Peyer's patch (tissue), 4 donors: ENCODE results near the gene DUSP19. TPM values are rescaled to one million over a fixed set of nuclear protein-coding genes. Genes with fewer than 3 reads are reported as not detected.

ENCODE experiments used
- DNase-seq, 3 donors: peaks; one replicate each; pipeline ENCODE4 v3.0.0-alpha.2; 2017 to 2019
- H3K27ac ChIP-seq, 4 donors: fragments of 200-600 bp; sonication (generic); one replicate each; pipeline ENCODE4 v1.5.1; 2016 to 2019
- H3K27me3 ChIP-seq, 2 donors: fragments of 200-600 bp; sonication (generic); one replicate each; pipeline ENCODE4 v1.5.1; 2019
- H3K36me3 ChIP-seq, 3 donors: fragments of 200-600 bp; sonication (generic); one replicate each; pipeline ENCODE4 v1.5.1; 2016 to 2019
- H3K4me1 ChIP-seq, 4 donors: fragments of 200-600 bp; sonication (generic); one replicate each; pipeline ENCODE4 v1.5.1; 2016 to 2019
- H3K4me3 ChIP-seq, 4 donors: fragments of 200-600 bp; sonication (generic); 1 replicate in 3 of 4; 2 replicates in 1 of 4; pipeline ENCODE4 v1.5.1; 2016 to 2019; ENCODE audit warnings: mild to moderate bottlenecking in 1 of 4
- H3K9me3 ChIP-seq, 4 donors: fragments of 200-600 bp; sonication (generic); one replicate each; pipeline ENCODE4 v1.5.1; 2016 to 2019; ENCODE audit warnings: mild to moderate bottlenecking in 1 of 4
- CTCF ChIP-seq, 6 experiments: fragments of 450-650 bp in 4 of 6; fragments of 200-600 bp in 2 of 6; sonication (generic) in 1 of 6; IDR thresholded peaks; one replicate each; pipeline ENCODE4 v1.5.1; 2017 to 2019; ENCODE audit warnings: antibody characterized with exemption in 6 of 6, mild to moderate bottlenecking in 3 of 6, moderate library complexity in 1 of 6
- POLR2A ChIP-seq, 2 donors: fragments of 450-650 bp; IDR thresholded peaks; one replicate each; pipeline ENCODE4 v1.5.1; 2017; ENCODE audit warnings: antibody characterized with exemption in 2 of 2, mild to moderate bottlenecking in 2 of 2, moderate library complexity in 2 of 2
- small RNA-seq, 2 donors: library from RNA; depleted of rRNA; stranded (forward); fragments of <200 nt; gene quantifications; one replicate each; pipeline ENCODE3, GENCODE V24; 2016
- total RNA-seq, 4 donors: library from RNA; depleted of rRNA; stranded (reverse); fragments of >200 nt; gene quantifications; one replicate each; pipeline ENCODE4 v1.1.0, GENCODE V29; 2016

DUSP19 gene
- total RNA-seq, 4 donors from 2014 or later = 0.28 to 2.5 (median 1.7) TPM

- no peak overlapping the region for H3K27ac ChIP-seq
- H3K36me3 ChIP-seq = peaks cover 0 to 12% (median 0%) of the 10 kb centered on the region in 3 donors
- H3K4me3 ChIP-seq = no peak overlapping the region
- H3K4me1 ChIP-seq = no peaks in the 10 kb centered on the region
- no peak for DNase-seq
- TF ChIP-seq CTCF (IDR thresholded peaks at IDR 0.05) (no peak), POLR2A (IDR thresholded peaks at IDR 0.05) (no peak)
- H3K9me3 ChIP-seq = no peaks in the 10 kb centered on the region
- H3K27me3 ChIP-seq = no peaks in the 10 kb centered on the region
Measured at GRCh38 chr2:183134016-183134415, 55.5 kb downstream of the DUSP19 start.

DNA sequence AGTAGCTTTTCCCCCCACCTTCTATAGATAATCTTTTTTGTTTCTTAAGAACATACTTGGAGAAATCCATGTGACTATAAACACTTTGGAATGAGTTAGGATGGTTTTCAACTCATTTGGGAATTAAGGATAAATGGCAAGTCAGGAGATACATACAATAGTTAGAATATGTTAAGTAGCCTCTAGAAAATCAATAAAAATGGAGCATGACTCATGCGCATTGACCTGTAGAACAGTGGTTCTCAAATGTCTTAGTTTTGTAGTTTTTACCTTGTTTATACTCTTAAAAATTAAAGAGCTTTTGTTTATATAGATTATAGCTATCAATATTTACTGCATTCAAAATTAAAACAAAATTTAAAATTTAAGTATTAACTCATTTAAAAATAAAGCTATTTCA, 70.4 kb downstream of the DUSP19 start:
- Histone ChIP-seq H3K4me1 (no peaks in the 10 kb centered on the region), H3K4me3 (no peak overlapping the region), H3K27ac (no peak overlapping the region), H3K36me3 (peaks cover 0 to 7% (median 0%) of the 10 kb centered on the region in 3 donors), H3K27me3 (no peaks in the 10 kb centered on the region), H3K9me3 (peaks cover 0 to 6% (median 0%) of the 10 kb centered on the region in 4 donors)
- DNase-seq = no peak
- no peak for TF ChIP-seq CTCF (IDR thresholded peaks at IDR 0.05)
- TF ChIP-seq POLR2A (IDR thresholded peaks at IDR 0.05) = no peak

DNA sequence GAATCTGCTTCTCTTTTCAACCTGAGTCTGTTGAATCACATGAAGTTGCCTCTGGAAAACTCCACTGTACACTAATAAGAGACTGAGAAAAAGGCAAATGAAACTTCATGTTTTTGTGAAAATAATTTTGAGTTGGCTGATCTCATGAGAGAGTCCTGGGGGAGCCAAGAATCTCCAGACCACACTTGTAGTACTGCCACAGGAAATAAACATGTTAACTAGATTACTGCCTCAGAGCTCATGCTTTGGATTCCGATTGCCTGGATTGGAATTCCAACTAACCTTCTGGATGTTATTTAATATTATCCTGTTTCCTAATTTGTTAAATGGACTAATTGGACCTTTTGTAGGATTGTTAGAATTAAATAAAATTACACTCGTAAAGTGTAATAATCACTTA, 70.9 kb downstream of the DUSP19 start:
- Histone ChIP-seq H3K4me3 (no peak overlapping the region), H3K27ac (no peak overlapping the region), H3K4me1 (no peaks in the 10 kb centered on the region), H3K9me3 (peaks cover 0 to under 1% (median 0%) of the 10 kb centered on the region in 4 donors), H3K27me3 (no peaks in the 10 kb centered on the region), H3K36me3 (peaks cover 0 to 7% (median 0%) of the 10 kb centered on the region in 3 donors)
- no peak for DNase-seq
- TF ChIP-seq CTCF (IDR thresholded peaks at IDR 0.05) = no peak

Small RNA genes lying within 50 kb of the gene (small RNA-seq; reads per million reads assigned to genes)
- 0 reads per million in 2 donors for gene RF00599

Other genes starting within 250 kb of the DUSP19 start
- 1 to 10 TPM; 3.0 to 9.1 (median 4.5) TPM for gene FRZB, start 212.1 kb upstream of the DUSP19 start, total RNA-seq
- 10 to 100 TPM; 33.8 to 96.5 (median 77.4) TPM for gene NCKAP1, start 40.3 kb upstream of the DUSP19 start, total RNA-seq
- gene NUP35, start 45.7 kb downstream of the DUSP19 start, total RNA-seq = 10 to 100 TPM in 2 of 4 donors, 1 to 10 TPM in 2; 5.2 to 13.7 (median 11.2) TPM